HG02678 (cell line): ENCODE data around the gene PGM1.

Experiments used
- ATAC-seq: cut with Tn5 transposase; IDR thresholded peaks from one replicate; pipeline ENCODE4 v1.9.1; 2021; ENCODE audit warnings: mild to moderate bottlenecking, moderate library complexity; ENCODE audit not compliant: unreplicated experiment

Gene PGM1

GRCh38 chr1:63630666-63631065 lies 37.5 kb downstream of the PGM1 start:
- ATAC-seq = no peak

- no peak for ATAC-seq
These were observed 38.9 kb downstream of the PGM1 start for GRCh38 chr1:63632110-63632509.

- ATAC-seq = no peak
These were observed 40.1 kb downstream of the PGM1 start for GRCh38 chr1:63633281-63633680.

- ATAC-seq = no peak
These were observed 41.3 kb downstream of the PGM1 start for GRCh38 chr1:63634471-63634870.

GRCh38 chr1:63635681-63636080 lies 42.5 kb downstream of the PGM1 start:
- ATAC-seq = no peak

GRCh38 chr1:63636192-63637105 lies 43.2 kb downstream of the PGM1 start:
- ATAC-seq = no peak

- ATAC-seq = no peak
These were observed 45.3 kb downstream of the PGM1 start for GRCh38 chr1:63638471-63638870.

- no peak for ATAC-seq
These were observed 45.7 kb downstream of the PGM1 start for GRCh38 chr1:63638875-63639274.

- ATAC-seq = no peak
These were observed 47.7 kb downstream of the PGM1 start for GRCh38 chr1:63640633-63641567.

- no peak for ATAC-seq
These were observed 48.4 kb downstream of the PGM1 start for GRCh38 chr1:63641615-63642014.

- ATAC-seq = no peak
These were observed 49.7 kb downstream of the PGM1 start for GRCh38 chr1:63642901-63643300.

- ATAC-seq = no peak
These were observed 50.3 kb downstream of the PGM1 start for GRCh38 chr1:63643517-63643916.

GRCh38 chr1:63643926-63644325 lies 50.7 kb downstream of the PGM1 start:
- ATAC-seq = no peak

GRCh38 chr1:63645317-63645716 lies 52.1 kb downstream of the PGM1 start:
- ATAC-seq = no peak

- no peak for ATAC-seq
These were observed 55.5 kb downstream of the PGM1 start for GRCh38 chr1:63648689-63649088.

- ATAC-seq = no peak
These were observed 58.0 kb downstream of the PGM1 start for GRCh38 chr1:63651161-63651701.

- no peak for ATAC-seq
These were observed 60.8 kb downstream of the PGM1 start for GRCh38 chr1:63653976-63654375.

GRCh38 chr1:63659448-63659847 lies 66.2 kb downstream of the PGM1 start:
- no peak for ATAC-seq

GRCh38 chr1:63662056-63662836 lies 69.0 kb downstream of the PGM1 start:
- no peak for ATAC-seq

- ATAC-seq = no peak
These were observed 69.6 kb downstream of the PGM1 start for GRCh38 chr1:63662841-63663240.

- ATAC-seq = no peak
These were observed 70.1 kb downstream of the PGM1 start for GRCh38 chr1:63663301-63663700.
